Endothelial cell of umbilical vein (primary cell): Measurements from ENCODE around the gene RNPEPL1. TPM values are rescaled to one million over a fixed set of nuclear protein-coding genes. Genes with fewer than 3 reads are reported as not detected.

Experiments used
- BruUV-seq: library from RNA; stranded (reverse); fragments of 400-500 nt; replicated peaks from 2 replicates; lab custom pipeline; 2021; lab: Mats Ljungman, UMichigan
- CTCF ChIA-PET: fragments of 300-600, 350-600 bp; sonication (Branson Sonifier 250); formaldehyde crosslinking; loops from one replicate; lab custom pipeline; 2021; ENCODE audit warnings: antibody characterized with exemption, inconsistent platforms; lab: Charles Lee
- POLR2A ChIA-PET: fragments of 300-600, 350-600 bp; sonication (Branson Sonifier 250); formaldehyde crosslinking; loops from one replicate; lab custom pipeline; 2021; ENCODE audit warnings: antibody characterized with exemption, inconsistent platforms; lab: Charles Lee
- DNase-seq: peaks from one replicate; pipeline ENCODE4 v3.0.0-alpha.2; 2011; ENCODE audit warnings: low read depth, low spot score
- FAIRE-seq: peaks from 2 replicates; lab custom pipeline; 2011; peaks lifted over from hg19 to GRCh38; lab: Jason Lieb, UNC
- H2AFZ ChIP-seq: 2 replicates; pipeline ENCODE4 v1.6.0; 2012; ENCODE audit warnings: low read depth, low read length, control low read depth, inconsistent platforms
- H3K27ac ChIP-seq: 2 replicates; pipeline ENCODE4 v1.5.1; 2011; ENCODE audit warnings: low read depth, mild to moderate bottlenecking, control low read depth, low read length, moderate library complexity; ENCODE audit not compliant: insufficient read depth
- H3K27me3 ChIP-seq, 2 experiments: 2 replicates each; pipeline versions ENCODE4 v1.6.0 to v1.6.1; 2011; ENCODE audit warnings: low read length in 2 of 2, mixed read lengths in 1 of 2; ENCODE audit not compliant: control insufficient read depth in 2 of 2, insufficient read depth in 2 of 2
- H3K36me3 ChIP-seq, 2 experiments: 2 replicates in 1 of 2; 3 replicates in 1 of 2; pipeline ENCODE4 v1.5.1; 2011; ENCODE audit warnings: low read length in 2 of 2, mild to moderate bottlenecking in 1 of 2, moderate library complexity in 1 of 2; ENCODE audit not compliant: control insufficient read depth in 2 of 2, insufficient read depth in 2 of 2; ENCODE audit errors: extremely low read depth in 1 of 2
- H3K4me1 ChIP-seq: 3 replicates; pipeline ENCODE4 v1.5.1; 2011; ENCODE audit warnings: mild to moderate bottlenecking, low read length; ENCODE audit not compliant: control insufficient read depth, insufficient read depth; ENCODE audit errors: extremely low read depth
- H3K4me2 ChIP-seq: 2 replicates; pipeline ENCODE4 v1.6.1; 2011; ENCODE audit warnings: low read length, control low read depth, mixed read lengths; ENCODE audit not compliant: insufficient read depth
- H3K4me3 ChIP-seq, 3 experiments: fragments of 200-600 bp in 1 of 3; sonication (generic), shearing (Covaris generic) in 1 of 3; replicated peaks in 1 of 3; 2 replicates each; pipeline ENCODE4 v1.5.1; 2011 to 2016; ENCODE audit warnings: control low read depth in 3 of 3, low read length in 3 of 3, mild to moderate bottlenecking in 2 of 3, inconsistent platforms in 1 of 3, low read depth in 1 of 3, moderate library complexity in 1 of 3; ENCODE audit not compliant: insufficient read depth in 1 of 3
- H3K79me2 ChIP-seq: 2 replicates; pipeline ENCODE4 v1.6.0; 2012; ENCODE audit warnings: low read length, inconsistent platforms; ENCODE audit not compliant: control insufficient read depth, insufficient read depth
- H3K9ac ChIP-seq: replicated peaks from 2 replicates; pipeline ENCODE3; 2011; ENCODE audit warnings: low read length, control low read depth; ENCODE audit not compliant: insufficient read depth; ENCODE audit errors: extremely low read depth
- H3K9me1 ChIP-seq: replicated peaks from 3 replicates; pipeline ENCODE4 v1.6.0; 2011; ENCODE audit warnings: mild to moderate bottlenecking, low read length; ENCODE audit not compliant: control insufficient read depth, insufficient read depth; ENCODE audit errors: extremely low read depth
- H3K9me3 ChIP-seq: replicated peaks from 2 replicates; pipeline ENCODE4 v1.5.1; 2012; ENCODE audit warnings: low read length, inconsistent platforms; ENCODE audit not compliant: control insufficient read depth, insufficient read depth
- H4K20me1 ChIP-seq: replicated peaks from 2 replicates; pipeline ENCODE3; 2011; ENCODE audit warnings: mild to moderate bottlenecking, low read length; ENCODE audit not compliant: control insufficient read depth, insufficient read depth; ENCODE audit errors: extremely low read depth
- CTCF ChIP-seq, 2 donors: IDR thresholded peaks; 1 replicate in 1 of 2; 2 replicates in 1 of 2; pipeline ENCODE4 v1.5.1; 2011; ENCODE audit warnings: low read length in 2 of 2, mild to moderate bottlenecking in 2 of 2, moderate library complexity in 2 of 2, control low read depth in 1 of 2, inconsistent platforms in 1 of 2, low read depth in 1 of 2; ENCODE audit not compliant: insufficient read depth in 1 of 2; ENCODE audit errors: extremely low read depth in 1 of 2
- EZH2 ChIP-seq: IDR thresholded peaks from 2 replicates; pipeline ENCODE4 v1.6.1; 2012; ENCODE audit warnings: borderline replicate concordance, low read depth, mild to moderate bottlenecking, moderate library complexity, low read length, inconsistent platforms; ENCODE audit not compliant: severe bottlenecking
- FOS ChIP-seq: IDR thresholded peaks from 2 replicates; pipeline ENCODE4 v1.6.1; 2011; ENCODE audit warnings: mild to moderate bottlenecking, low read length, moderate library complexity, borderline replicate concordance; ENCODE audit not compliant: insufficient read depth
- JUN ChIP-seq: IDR thresholded peaks from 2 replicates; pipeline ENCODE4 v1.6.1; 2011; ENCODE audit warnings: borderline replicate concordance, low read depth; ENCODE audit not compliant: insufficient read length, insufficient read depth
- dilution Hi-C: fragments of 300-500 bp; cut with MboI; formaldehyde crosslinking; loops from one replicate; pipeline ENCODE4 v1.15.0; 2019; ENCODE audit warnings: low sequenced_read_pairs; ENCODE audit not compliant: extremely low pct_ligation_motif_present
- intact Hi-C: fragments of 100-400 bp; cut with micrococcal nuclease; formaldehyde crosslinking; loops from one replicate; pipeline ENCODE4 v1.10.0; 2022
- polyA plus RNA-seq, 4 experiments: library from polyadenylated mRNA; depleted of rRNA in 3 of 4; stranded (reverse) in 3 of 4; unstranded in 1 of 4; fragments of >200 nt; gene quantifications; 2 replicates each; pipeline versions ENCODE4 v1.2.1 to v1.2.3, GENCODE V29; 2011 to 2012; ENCODE audit warnings: missing spikeins in 1 of 4
- total RNA-seq: library from RNA; stranded (reverse); gene quantifications from 2 replicates; pipeline ENCODE4 v1.2.3, GENCODE V29; 2021

RNPEPL1 gene
- total and polyA plus RNA-seq, 2 donors (not counting 3 experiments of a cell fraction or from before 2014, with no cell fraction given), result 35.8 to 67.1 TPM

GRCh38 chr2:240572141-240573031, 4.1 kb downstream of the RNPEPL1 start:
- CTCF ChIA-PET, result no interaction called here
- H3K9me3 ChIP-seq, result no peaks in the 10 kb centered on the region
- H3K36me3 ChIP-seq, result peaks cover 0 to 21% of the 10 kb centered on the region in 2 experiments
- no peak overlapping the region for H3K4me3 ChIP-seq
- H2AFZ ChIP-seq, result no peak overlapping the region
- TF ChIP-seq FOS (no peak), JUN (no peak), EZH2 (no peak), CTCF (IDR thresholded peaks at IDR 0.05; ENCODE audit: extremely low read depth in 1 of 2, insufficient read depth in 1 of 2, low read depth in 1 of 2, low read length in 2 of 2) (no peak)
- peaks cover 10% of the 10 kb centered on the region for H3K4me1 ChIP-seq
- H3K79me2 ChIP-seq, result peaks cover 20% of the 10 kb centered on the region
- no peaks in the 10 kb centered on the region for H3K9me1 ChIP-seq
- H3K9ac ChIP-seq, result no peak overlapping the region
- no peak for FAIRE-seq
- no peak overlapping the region for H3K27ac ChIP-seq
- no peak overlapping the region for H3K4me2 ChIP-seq
- no peaks in the 10 kb centered on the region for H4K20me1 ChIP-seq
- intact Hi-C loops (no loop called here), dilution Hi-C loops (no loop called here)
- DNase-seq, result no peak
- no TSS peak for BruUV-seq
- POLR2A ChIA-PET, result no interaction called here
- H3K27me3 ChIP-seq, result no peaks in the 10 kb centered on the region
